Epithelial cell of proximal tubule (primary cell): ENCODE results near the gene CRAT. TPM values are rescaled to one million over a fixed set of nuclear protein-coding genes. Genes with fewer than 3 reads are reported as not detected.

ENCODE experiments used
- DNase-seq: peaks from one replicate; pipeline ENCODE4 v3.0.0-alpha.2; 2011; ENCODE audit warnings: low read depth
- H3K4me3 ChIP-seq: 2 replicates; pipeline ENCODE4 v1.5.1; 2011; ENCODE audit warnings: low read depth, mild to moderate bottlenecking, low read length
- total RNA-seq: library from RNA; depleted of rRNA; stranded (reverse); fragments of >200 nt; gene quantifications from 2 replicates; pipeline ENCODE4 v1.2.3, GENCODE V29; 2015
- TF ChIP-seq, protein P1 (sequence below): conservative IDR thresholded peaks from 2 replicates; pipeline ENCODE4 v1.5.1; 2012; ENCODE audit warnings: low read depth, mild to moderate bottlenecking, low read length

Gene CRAT
- total RNA-seq, 1 donor from 2014 or later: 27.5 TPM

DNA sequence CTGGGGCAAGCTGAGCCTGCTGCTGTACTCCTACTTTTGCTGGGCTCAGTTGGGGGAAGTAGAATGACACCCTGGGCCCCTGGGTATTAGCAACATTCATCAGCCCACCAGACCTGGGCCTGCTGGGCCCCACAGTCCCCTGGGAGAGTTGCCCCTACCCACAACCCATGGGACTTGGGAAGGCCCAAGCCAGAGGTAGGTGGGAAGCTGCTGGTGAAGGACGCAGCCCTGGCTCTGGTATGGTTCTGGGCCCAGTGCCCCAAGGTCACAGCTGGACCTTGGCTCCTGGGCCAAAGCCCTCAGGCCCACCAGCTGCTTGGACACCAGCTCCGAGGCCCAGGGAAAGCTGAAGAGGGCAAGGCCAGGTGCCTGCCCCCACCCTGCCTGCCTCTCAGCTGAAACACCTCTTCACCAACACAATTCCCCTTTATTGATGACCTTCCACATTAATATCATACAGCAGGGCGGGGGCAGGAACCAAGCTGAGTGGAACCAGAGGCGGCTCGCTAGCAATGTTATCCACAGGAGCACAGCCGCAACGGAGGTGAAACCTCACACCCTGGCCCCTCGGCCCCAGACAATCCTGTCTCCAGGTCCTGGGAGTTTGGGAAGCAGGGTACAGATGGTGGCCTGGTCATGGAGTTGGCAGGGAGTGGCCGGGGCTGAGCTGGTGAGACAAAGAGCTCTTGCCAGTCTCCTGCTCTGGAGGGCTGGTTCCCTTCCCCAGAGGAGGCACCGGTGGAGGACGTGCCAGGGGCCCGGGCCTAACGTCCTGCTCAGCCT lies 16.0 kb downstream of the CRAT start:
- TF ChIP-seq, protein P1, sequence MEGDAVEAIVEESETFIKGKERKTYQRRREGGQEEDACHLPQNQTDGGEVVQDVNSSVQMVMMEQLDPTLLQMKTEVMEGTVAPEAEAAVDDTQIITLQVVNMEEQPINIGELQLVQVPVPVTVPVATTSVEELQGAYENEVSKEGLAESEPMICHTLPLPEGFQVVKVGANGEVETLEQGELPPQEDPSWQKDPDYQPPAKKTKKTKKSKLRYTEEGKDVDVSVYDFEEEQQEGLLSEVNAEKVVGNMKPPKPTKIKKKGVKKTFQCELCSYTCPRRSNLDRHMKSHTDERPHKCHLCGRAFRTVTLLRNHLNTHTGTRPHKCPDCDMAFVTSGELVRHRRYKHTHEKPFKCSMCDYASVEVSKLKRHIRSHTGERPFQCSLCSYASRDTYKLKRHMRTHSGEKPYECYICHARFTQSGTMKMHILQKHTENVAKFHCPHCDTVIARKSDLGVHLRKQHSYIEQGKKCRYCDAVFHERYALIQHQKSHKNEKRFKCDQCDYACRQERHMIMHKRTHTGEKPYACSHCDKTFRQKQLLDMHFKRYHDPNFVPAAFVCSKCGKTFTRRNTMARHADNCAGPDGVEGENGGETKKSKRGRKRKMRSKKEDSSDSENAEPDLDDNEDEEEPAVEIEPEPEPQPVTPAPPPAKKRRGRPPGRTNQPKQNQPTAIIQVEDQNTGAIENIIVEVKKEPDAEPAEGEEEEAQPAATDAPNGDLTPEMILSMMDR: no peak
- no peak overlapping the region for H3K4me3 ChIP-seq
- DNase-seq: no peak

DNA sequence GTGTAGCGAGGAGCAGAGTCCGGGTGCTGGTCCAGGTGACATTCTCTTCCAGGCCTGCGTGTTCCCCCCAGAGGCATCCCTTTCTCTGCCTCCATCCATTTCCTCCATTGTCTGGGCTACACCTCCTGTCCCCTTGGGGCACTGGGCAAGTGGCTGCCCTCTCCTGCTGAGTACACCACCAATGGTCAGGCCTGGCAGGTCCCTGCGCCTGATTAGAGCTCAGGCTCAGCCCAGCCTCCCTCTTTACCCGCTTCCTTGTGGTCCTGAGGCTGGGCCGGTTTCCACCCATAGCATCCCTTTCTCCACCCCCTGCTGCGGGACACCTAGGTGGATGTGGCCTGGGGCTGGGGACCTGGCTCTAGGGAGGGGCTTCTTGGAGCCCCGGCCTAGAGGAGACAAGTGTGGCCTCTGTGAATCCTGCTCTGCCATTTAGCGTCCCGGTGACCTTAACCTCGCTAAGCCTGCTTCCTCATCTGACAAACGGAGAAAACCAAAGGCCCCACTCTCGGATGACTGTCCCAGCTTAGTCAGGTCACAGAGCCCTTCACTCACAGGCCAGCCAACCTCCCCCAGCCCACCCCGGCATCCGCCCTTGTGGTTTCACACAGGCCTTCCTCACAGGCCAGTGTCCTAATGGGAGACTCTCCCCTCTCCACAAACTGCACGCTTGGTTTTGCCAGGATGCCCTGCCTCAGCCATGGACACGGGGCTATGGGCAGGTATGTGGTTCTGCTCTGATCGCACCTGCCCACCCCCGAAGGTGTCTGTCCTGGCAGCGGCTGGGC lies 16.8 kb downstream of the CRAT start:
- DNase-seq: no peak
- TF ChIP-seq, protein P1: no peak
- H3K4me3 ChIP-seq: no peak overlapping the region

DNA sequence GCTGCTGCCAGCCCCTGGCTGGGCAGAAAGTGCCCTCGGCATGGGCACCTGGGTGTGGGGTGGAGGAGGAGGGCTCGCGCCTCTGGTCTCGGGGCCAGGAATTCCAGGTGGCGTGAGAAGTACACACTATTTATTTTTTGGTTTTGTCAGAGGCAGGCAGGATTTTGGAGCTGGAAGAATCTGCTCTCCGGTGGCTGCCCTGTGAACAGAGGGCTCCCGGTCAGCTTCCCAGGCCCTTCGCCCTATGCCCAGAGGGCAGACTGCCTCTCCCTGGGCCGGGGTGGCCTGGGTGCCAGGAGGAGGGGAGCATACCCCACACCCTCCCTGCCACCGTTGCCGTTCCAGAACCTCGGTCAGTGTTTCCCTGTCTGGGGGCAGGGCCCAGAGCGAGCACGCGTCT lies 21.3 kb downstream of the CRAT start:
- DNase-seq: no peak
- TF ChIP-seq, protein P1: no peak
- no peak overlapping the region for H3K4me3 ChIP-seq

DNA sequence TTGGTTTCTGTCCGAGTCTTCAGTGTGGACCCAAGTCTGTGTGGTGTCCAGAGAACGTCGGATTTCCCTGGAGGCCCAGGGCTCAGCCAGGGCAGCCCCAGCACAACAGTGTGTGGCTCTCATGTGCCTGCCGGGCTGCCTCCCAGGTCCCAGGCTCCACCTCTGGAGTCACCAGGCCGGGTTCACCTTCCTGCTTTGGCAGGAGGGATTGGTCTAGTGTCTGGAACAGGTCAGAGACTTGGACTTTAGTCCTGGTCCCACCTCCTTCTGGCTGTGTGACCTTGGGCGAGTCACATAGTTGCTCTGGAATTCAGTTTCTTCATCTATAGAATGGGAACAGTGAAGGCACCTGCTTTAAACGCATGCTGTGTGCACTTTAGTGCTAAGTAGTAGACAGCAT lies 26.5 kb downstream of the CRAT start:
- no peak overlapping the region for H3K4me3 ChIP-seq
- no peak for DNase-seq
- TF ChIP-seq, protein P1: no peak

DNA sequence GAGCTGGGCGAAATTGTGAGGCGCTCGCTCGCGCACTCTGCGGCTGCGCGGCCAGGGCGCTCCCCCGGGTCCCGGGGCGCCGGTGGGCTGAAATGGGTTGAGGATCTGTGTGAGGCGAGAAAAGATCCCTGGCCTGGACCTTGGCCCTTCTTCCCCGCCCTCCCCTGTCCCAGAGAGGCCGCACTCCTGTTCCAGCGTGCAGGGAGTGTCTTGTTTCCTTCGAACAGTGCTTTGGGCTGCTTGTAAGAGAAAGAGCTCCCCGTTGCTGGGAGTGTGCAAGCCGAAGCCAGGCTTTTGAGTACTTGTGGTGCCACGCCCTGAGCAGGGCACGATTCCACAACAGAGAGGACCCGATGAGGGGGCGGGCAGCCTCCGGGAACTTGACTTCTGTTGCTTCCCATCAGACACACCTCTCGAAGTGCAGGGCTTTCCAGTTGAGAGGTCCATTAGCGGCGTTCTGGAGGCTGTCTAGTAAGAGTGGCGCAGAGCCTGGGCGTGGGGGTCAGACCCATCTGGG lies 29.1 kb downstream of the CRAT start:
- TF ChIP-seq, protein P1: no peak
- peak overlapping the region; percentile 75 for H3K4me3 ChIP-seq
- DNase-seq: no peak

DNA sequence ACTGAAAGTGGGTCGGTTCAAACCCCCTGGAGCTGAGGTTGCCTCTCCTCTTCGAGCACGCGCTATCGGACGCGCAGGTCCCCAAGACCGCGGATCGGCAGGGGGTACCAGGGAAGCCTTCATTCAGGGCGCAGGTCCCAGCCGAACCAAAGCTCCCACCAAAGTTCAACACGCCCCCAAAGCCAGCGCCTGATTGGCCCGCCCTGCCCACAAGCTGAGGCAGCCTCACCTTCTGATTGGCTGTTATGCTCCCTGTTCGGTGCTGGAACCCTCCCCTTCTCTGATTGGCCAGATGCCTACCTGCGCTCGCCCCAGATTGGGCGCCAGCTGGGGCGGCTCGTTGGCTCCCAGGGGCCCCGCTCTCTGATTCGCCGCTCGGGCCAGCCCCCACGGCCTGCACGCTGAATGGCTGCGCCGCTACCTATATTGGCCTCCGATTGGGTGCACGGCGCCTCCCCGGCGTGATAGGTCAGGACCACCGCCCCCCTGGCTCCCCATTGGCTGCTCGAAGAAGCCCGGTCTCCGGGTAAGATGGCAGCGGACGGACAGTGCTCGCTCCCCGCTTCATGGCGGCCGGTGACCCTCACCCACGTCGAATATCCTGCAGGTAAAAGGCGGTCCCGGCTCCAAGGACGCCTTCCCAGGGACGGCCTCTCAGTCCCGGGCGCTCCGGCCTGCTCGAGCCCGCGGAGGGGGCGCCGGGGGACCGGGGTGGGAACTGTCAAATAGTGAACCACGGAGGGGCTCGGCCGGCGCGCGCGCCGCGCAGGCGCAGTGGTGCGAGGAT lies 29.8 kb downstream of the CRAT start, which contains the start of gene DOLPP1:
Gene DOLPP1 (plus strand): TSS at position 511 of the 787 bp plus-strand sequence. CDS start 21 bp downstream, at position 532.
- TF ChIP-seq, protein P1: no peak
- H3K4me3 ChIP-seq: peak within 1 kb of the TSS; percentile 75
- peak; percentile 84 for DNase-seq
